Right lung (tissue), 5 donors: Measurements from ENCODE around the gene BLMH. TPM values are rescaled to one million over a fixed set of nuclear protein-coding genes. Genes with fewer than 3 reads are reported as not detected.
"Not testable (repeated sequence)": the region's sequence is repeated elsewhere in the genome, so short reads cannot be mapped to it uniquely, and the experiment has no call there.

Experiments used
- DNase-seq, 2 donors: peaks; one replicate each; pipeline ENCODE4 v3.0.0-alpha.2; 2013
- polyA plus RNA-seq, 5 donors: library from polyadenylated mRNA; unstranded; fragments of 120-200 nt; gene quantifications; one replicate each; pipeline versions ENCODE4 v1.2.1 to v1.2.3, GENCODE V29; 2013; ENCODE audit warnings: inconsistent platforms in 1 of 5, low replicate concordance in 1 of 5; ENCODE audit not compliant: insufficient read length in 5 of 5, insufficient read depth in 1 of 5

Gene BLMH
- polyA plus RNA-seq, 5 donors, result 59.2 to 72.7 (median 68.1) TPM

- DNase-seq, result no peak
Measured at GRCh38 chr17:30210366-30210765, 81.4 kb downstream of the BLMH start.

DNA sequence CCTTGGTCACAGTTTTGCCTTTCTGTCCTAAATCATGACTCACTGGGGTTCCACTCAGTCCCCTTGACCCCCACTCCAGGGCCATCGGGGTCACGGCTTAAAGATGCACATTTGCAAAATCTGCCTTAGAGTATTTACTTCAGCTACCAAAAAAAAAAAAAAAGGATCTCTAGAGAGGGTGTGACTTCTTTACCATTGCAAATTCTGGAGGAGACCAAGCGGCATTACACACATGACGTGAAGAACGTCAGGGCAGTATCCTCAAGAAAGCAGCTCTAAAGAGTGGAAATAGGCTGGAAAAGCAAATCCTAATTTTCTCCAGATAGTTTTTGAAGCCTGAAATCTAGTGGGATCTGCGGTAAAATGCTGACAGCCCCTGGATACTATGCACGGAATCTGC, 81.8 kb downstream of the BLMH start:
- DNase-seq, result no peak

DNA sequence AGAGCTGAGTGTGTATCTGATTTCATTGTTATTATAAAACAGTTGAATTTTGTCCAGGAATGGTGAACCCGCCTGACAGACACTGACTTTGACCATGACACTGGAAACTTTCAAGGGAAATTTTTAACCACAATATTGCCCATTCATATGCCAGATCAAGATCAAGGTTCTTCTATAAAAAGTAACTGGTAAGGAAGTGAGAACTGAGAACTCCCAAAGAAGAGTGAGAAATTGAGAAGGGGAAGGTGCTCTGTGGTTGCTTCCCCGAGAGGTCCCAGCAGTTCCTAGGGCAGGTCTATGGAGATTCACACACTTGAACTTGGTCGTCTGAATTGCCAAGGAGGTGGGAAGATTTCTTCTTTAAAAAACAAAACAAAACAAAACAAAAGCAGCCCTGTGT, 83.5 kb downstream of the BLMH start:
- DNase-seq, result no peak

- DNase-seq, result no peak
Measured at GRCh38 chr17:30207655-30208054, 84.1 kb downstream of the BLMH start.

GRCh38 chr17:30203471-30203981, 88.2 kb downstream of the BLMH start:
- DNase-seq, result no peak

GRCh38 chr17:30200656-30201055, 91.1 kb downstream of the BLMH start:
- not testable (repeated sequence) for DNase-seq

DNA sequence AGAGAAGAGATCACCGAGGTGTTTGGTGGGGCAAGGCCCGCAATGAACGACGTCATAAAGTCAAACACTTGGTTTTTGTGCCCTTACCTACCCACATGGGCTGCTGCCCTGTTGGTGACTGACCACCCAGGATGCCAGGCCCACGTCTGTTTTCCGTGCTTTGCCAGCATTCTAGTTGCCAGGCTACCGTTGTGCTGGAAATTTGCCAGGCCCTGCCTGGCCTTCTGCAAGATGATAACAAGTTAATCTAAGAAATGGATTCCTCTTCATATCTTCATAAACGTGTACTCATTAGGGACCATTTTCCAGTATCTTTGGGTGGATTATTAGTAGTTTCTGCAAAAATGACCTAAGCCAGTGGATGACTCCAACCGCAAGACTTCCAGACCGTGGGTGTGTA, 91.6 kb downstream of the BLMH start:
- DNase-seq, result no peak

DNA sequence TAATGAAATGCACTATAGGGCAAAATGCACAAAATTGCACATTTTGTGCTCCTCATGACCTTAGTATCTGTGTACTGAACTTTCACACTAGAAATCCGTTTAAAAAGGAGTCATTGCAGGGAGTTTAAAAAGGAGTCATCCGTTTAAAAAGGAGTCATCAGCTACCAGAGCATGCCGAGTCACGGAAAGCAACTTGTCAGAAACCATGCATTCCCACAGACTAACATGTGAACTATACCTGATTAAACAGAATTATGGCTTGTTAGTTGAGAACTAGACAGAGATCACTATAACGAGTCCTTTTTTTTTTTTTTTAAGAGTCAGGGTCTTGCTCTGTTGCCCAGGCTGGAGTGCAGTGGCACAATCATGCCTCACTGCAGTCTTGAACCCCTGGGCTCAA, 92.1 kb downstream of the BLMH start:
- no peak for DNase-seq

Other genes starting within 250 kb of the BLMH start
- 10 to 100 TPM; 33.4 to 45.1 (median 34.7) TPM for gene NSRP1, start 175.1 kb downstream of the BLMH start, polyA plus RNA-seq
- gene SLC6A4, start 56.2 kb downstream of the BLMH start, polyA plus RNA-seq, result 1 to 10 TPM in 2 of 5 donors, under 1 TPM in 3; 0.71 to 1.7 (median 0.76) TPM
- not detected for gene TMIGD1, start 42.1 kb upstream of the BLMH start, polyA plus RNA-seq
- 10 to 100 TPM; 30.8 to 55.6 (median 47.6) TPM for gene CPD, start 87.0 kb upstream of the BLMH start, polyA plus RNA-seq
- 10 to 100 TPM; 36.6 to 52.6 (median 51.1) TPM for gene GOSR1, start 185.5 kb upstream of the BLMH start, polyA plus RNA-seq